NCI-H526 treated with DMSO at 0.1 percent for 48 hours (cell line): ENCODE results near the gene CYP8B1.
"Not testable (repeated sequence)": the region's sequence is repeated elsewhere in the genome, so short reads cannot be mapped to it uniquely, and the experiment has no call there.

Source experiments
- DNase-seq: peaks from one replicate; lab custom pipeline; 2025; lab: John Stamatoyannopoulos, UW

CYP8B1 gene

GRCh38 chr3:42884324-42884723 is 8.6 kb upstream of the CYP8B1 start:
- no peak for DNase-seq

- DNase-seq, result not testable (repeated sequence)
Observed at GRCh38 chr3:42883251-42883930, 7.7 kb upstream of the CYP8B1 start.

- DNase-seq, result peak; percentile 81
Observed at GRCh38 chr3:42880601-42881451, 5.1 kb upstream of the CYP8B1 start.

GRCh38 chr3:42880183-42880582 is 4.5 kb upstream of the CYP8B1 start:
- no peak for DNase-seq

GRCh38 chr3:42877881-42878280 is 2.2 kb upstream of the CYP8B1 start:
- no peak for DNase-seq

- DNase-seq, result no peak
Observed at GRCh38 chr3:42876940-42877720, 1.5 kb upstream of the CYP8B1 start.

GRCh38 chr3:42876401-42876800 is 722 bp upstream of the CYP8B1 start:
- DNase-seq, result no peak

GRCh38 chr3:42874749-42875148 is 930 bp downstream of the CYP8B1 start:
- DNase-seq, result no peak

GRCh38 chr3:42873221-42873982 is 2.3 kb downstream of the CYP8B1 start:
- no peak for DNase-seq

GRCh38 chr3:42872718-42873117 is 3.0 kb downstream of the CYP8B1 start:
- DNase-seq, result no peak

GRCh38 chr3:42871592-42872196 is 4.0 kb downstream of the CYP8B1 start:
- DNase-seq, result no peak

GRCh38 chr3:42868841-42869240 is 6.8 kb downstream of the CYP8B1 start:
- DNase-seq, result no peak

- no peak for DNase-seq
Observed at GRCh38 chr3:42867138-42867537, 8.5 kb downstream of the CYP8B1 start.

- no peak for DNase-seq
Observed at GRCh38 chr3:42865256-42865655, 10.4 kb downstream of the CYP8B1 start.

- DNase-seq, result no peak
Observed at GRCh38 chr3:42864321-42864950, 11.2 kb downstream of the CYP8B1 start.

- no peak for DNase-seq
Observed at GRCh38 chr3:42856544-42856943, 19.1 kb downstream of the CYP8B1 start.

- DNase-seq, result no peak
Observed at GRCh38 chr3:42855547-42856380, 19.9 kb downstream of the CYP8B1 start.

- no peak for DNase-seq
Observed at GRCh38 chr3:42855219-42855546, 20.5 kb downstream of the CYP8B1 start.

- no peak for DNase-seq
Observed at GRCh38 chr3:42853739-42854302, 21.9 kb downstream of the CYP8B1 start.

- no peak for DNase-seq
Observed at GRCh38 chr3:42853056-42853455, 22.6 kb downstream of the CYP8B1 start.
